ENCODE results near the gene SLC20A1. TPM values are rescaled to one million over a fixed set of nuclear protein-coding genes. Genes with fewer than 3 reads are reported as not detected.
A peak's percentile ranks its signal among the peaks of the same experiment; 100 is the strongest.

The SLC20A1 gene
- total RNA-seq, 1 donor from 2014 or later: 18.5 TPM

DNA sequence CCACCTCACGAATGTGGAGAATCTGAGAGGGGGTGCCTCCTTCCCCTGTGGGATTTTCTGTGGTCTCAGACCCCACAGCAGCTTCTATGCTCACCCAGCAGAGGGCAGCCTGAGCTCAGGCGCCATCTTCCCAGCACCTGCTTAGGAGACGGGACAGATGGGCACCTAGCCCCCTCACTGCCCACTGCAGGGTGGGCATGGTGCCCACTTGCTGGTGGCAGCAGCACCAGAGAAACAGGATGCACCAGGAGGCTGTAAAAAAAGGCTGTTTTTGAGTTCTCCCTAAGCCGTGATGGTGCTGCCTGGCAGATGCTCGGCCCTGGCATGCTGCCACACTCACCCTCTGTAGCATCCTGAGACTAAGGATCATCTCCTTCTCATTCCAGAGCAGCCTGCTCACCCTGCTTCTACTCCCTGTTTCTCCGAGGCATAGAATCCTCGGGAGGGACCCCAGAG is 19.1 kb upstream of the SLC20A1 start:
- peak; percentile 44 for ATAC-seq

DNA sequence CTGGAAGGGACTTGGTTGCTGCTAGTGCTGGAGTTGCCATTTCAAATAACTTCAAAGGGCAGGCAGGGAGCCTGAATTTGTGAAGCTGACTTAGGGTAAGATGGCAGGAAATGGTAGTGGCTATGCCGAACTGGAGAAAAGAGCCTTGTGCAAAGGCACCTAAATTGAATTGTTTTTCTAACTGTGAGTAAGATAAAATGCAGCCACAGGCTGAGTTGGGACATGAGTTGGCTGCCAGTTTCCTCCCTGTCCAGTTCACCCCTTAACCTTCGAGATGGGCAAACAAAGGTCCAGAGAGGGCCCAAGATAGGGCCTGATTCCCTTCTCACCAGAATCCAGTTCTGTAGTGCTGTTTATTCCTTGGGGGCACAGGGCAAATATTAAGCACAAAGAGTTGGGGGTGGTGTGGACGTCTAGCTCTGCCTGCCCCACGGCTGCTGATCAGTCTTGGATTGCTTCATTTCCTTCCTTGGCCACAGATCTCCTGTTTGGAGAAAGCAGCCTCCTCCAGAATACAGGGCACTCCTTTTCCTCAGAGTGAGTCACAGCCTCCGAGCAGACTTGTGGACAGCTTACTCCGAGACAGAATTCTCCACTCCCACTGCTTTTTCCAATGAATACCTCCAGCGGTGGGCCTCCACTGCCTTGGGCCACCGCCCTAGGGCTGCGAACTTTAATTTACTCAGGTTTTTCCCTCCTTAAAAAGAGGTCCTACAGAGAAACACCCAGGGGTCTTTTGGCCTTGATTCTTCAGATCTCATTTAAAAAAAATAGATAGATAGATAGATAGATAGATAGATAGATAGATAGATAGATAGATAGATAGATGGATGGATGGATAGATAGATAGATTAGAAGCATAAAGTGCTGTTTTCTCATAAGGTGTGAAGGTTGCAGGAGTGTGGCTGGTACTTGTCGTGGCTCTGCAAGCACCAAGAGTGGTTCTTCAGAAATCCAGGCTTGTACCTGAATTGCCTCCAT is 18.4 kb upstream of the SLC20A1 start:
- ATAC-seq: peak; percentile 80

DNA sequence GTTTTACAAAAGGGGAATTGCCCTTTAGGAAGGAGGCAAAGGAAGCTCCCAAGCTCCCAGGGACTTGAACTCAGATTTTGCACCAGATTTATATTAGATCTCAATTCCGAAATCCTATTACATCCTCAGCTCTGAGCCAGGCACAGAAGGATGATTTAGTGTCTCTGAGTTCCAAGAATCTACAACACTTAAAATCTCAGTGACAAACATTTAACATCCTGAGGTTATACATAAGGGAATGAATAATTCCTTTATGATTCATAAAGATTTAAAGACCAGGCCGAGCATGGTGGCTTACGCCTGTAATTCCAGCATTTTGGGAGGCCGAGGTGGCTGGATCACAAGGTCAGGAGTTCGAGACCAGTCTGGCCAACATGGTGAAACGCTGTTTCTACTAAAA is 16.5 kb upstream of the SLC20A1 start:
- no peak for ATAC-seq

DNA sequence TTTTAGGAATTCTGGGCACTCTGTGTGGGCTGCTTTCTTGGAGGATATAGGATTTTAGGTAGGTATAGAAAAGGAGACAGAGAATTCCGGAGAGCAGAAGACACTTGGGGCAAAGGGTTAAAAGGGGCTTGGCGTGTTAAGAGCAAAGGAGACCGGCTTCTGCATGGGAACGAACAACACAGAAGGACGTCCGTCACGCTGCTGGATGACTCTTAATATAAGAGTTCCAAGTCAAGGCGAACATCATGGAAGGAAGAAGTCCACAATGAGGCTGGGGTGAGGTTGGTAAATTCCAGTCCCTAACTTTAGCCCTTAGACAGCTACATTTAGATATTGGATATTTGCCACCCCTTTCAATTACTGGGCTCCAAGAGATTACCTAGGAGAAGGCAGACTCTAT is 15.9 kb upstream of the SLC20A1 start:
- ATAC-seq: no peak

DNA sequence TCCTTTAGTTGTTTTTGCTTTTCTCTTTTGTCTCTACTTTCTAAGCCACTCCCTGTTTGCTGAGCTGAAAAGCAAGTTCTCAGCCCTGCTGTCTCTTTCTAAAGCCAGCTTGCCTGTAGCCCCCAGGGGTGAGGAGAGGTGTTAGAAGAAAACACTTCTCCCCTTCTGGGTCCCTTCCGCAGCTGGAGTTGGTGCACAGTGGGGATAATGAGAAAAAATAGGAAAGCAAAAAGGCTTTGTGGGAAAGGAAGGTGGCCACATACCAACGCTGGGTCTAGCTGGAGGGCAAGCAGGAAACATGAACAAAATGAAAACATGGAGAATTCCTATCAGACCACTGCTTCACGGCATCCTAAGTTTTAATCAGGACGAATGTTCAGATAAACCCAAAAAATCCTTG is 15.5 kb upstream of the SLC20A1 start:
- ATAC-seq: no peak

DNA sequence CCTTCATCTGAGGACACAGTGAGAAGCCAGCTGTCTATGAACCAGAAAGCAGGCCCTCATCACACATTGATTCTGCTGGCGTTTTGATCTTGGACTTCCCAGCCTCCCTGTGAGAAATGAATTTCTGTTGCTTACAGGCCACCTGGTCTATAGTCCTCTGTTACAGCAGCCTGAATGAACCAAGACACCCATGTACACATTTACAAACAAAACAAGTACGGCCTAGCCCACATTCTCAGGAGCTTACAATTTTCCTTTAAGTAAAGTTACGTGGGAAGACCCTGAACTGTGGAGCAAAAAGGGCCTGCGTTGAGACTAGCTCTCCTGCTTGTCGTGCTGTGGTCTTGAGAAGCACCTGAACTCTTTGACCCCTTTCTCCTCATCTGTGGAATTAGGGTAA is 12.0 kb upstream of the SLC20A1 start:
- no peak for ATAC-seq

DNA sequence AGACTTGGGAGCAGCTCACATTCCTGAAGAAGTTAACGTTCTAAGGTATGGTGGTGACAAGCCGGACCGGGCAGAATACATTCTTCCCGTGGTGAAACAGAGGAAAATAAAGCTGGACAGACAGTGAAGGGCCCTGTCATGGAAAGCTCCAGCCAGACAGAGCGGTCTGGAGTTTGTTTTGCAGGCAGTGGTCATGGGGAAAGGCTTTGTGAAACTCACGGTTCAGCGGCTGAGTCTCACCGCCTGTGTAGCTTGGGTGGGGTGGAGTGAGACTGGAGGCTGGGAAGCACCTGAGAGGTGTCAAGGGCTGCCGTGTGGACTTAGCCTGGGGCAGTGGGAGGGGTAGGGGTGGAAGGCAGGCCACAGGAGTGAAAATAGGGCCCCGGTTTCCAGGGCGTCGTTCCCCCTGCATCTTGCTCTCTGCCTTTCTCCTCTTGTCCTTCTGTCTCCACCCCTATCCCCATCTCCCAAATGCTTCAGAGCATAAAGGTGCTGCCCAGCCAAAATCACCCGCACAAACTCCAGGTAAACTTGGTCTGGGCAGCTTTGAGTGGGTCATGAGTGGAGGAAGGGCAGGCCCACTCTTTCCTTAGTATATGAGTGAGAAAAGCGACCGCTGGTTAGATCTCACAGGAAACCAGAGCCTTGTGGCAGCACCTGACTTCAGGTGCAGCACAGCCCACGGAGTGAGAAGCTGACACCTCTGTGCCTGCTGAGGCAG is 11.4 kb upstream of the SLC20A1 start:
- no peak for ATAC-seq

DNA sequence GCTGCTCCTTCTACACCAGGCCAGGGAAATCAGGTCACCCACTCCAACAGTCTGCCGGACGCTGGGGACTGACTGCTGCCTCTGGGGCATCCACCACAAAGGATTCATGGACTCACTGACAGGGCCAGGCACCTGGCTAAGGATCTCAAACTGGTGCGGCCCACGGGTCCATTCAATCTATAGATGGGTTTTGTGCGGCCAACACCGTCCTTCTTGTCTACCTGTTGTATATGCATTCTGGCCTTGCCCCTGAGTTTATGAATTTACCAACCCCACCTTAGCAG is 10.9 kb upstream of the SLC20A1 start:
- ATAC-seq: no peak

DNA sequence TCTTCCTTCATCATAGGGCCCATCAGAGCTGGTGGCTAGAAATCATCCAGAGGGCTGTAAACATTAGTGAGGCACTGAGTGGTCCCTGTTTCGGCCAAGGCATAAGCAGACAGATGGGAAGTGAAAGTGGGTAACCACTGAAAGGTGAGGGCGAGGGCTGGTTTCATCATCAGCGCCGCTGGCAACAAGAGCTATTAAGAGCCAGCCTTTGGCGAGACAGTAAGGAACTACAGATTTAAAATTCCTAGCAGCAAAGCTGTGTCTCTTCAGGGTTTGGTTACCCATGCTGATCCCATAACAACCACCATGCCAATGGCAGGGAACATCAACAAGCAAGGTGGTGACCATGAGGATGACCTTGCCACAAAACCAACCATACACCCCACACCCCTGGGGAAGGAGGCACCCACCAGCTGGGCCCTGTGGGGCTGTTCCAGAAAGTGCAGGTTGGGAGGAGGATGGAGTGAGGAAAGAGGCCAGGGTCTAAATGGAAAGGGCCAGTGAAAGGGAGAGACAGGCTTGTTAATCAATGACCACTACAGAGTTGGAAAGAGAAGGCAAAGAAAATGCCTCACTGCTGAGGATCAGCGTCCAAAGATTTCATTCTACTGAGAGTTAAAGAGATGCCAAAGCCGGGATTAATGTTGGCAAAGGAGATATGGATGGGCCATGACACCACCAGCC is 9.0 kb upstream of the SLC20A1 start:
- ATAC-seq: no peak

DNA sequence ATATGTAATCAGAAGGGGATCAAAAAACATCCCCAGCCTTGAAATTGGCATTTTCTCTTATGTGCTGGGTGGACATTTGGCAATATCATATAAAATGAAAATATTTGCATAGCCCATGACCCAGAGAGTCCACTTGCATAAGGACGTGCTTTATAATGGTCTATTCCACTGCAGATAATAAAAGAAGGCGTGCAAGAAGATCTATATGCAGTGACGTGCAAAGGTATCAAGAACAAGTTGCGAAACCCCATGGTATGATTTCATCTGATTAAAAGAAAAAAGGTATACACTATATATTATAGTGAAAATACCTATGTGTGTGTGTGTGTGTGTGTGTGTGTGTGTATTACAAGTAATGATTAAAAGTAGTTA is 8.5 kb upstream of the SLC20A1 start:
- no peak for ATAC-seq

DNA sequence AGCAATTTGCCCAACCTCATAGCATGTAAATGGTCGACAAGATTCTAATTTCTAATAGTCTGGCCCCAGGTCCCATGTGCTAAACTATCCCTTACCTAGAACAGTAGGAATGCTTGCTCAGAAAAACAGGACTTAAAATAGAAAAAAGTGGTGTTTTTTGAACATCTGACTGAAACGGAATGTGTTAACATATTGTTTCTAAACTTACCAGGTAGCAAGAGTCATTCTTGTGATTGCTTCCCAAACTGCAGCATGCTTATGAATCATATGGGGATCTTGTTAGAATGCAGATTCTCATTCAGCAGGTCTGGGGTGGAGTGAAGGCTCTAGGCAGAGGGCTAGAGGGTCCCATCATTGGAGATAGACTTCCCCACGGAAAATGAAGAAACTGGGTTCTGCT is 5.8 kb upstream of the SLC20A1 start:
- no peak for ATAC-seq

DNA sequence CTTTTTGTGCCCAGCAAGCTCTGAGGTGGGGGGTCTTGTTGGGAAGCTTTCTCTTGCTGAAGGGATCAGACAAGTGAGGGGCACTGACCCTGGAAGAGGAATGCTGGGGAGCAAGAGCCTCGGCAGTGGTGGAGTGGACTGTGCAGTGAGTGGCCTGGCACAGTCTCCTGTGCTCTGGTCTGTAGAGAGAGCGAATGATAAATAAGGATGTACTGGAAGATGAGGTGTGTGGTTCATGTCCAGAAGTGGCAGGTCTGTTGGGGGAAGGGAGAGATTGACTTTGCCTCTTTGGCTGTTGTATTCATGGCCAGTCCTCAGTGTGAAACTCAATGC is 5.3 kb upstream of the SLC20A1 start:
- no peak for ATAC-seq

DNA sequence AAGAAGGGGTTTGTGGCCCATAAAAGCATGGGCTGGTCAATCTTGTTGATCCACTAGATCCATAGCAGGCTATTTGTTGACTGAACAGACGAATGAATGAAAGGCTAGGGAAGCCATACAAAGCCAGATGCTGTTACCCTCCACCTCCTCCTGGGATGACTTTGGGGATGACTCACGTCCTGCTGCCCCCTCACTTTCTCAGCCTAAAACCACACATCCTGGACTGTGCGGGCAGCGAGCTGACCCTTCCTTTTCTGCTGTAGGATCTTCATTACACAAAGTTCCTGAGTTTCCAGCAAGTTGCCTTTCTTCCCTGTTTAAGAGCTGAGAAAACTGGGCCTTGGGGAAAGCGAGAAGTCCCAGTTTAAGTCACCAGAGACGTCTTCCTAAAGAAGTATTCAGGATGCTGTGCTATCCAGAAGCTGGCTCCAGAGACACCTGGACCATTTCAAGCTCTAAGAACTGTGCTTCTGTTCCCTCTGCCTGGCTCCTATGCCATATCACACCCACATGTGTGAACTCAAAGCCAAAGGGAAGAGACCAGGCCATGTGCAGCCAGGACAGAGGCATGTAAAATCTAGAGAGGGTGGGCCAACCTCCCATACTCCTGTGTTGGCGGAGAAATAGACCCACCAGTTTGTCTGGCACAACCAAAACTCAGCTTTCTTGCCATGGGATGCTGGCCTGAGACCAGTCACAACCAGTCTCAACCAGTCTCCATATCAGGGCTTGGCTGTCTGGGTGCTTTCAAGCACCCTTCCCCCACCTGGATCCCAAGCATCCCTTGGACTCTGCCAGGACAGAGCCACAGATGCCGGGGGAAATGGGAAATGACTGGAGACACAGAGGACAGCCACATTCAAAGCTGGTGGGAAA is 4.7 kb upstream of the SLC20A1 start:
- ATAC-seq: no peak

DNA sequence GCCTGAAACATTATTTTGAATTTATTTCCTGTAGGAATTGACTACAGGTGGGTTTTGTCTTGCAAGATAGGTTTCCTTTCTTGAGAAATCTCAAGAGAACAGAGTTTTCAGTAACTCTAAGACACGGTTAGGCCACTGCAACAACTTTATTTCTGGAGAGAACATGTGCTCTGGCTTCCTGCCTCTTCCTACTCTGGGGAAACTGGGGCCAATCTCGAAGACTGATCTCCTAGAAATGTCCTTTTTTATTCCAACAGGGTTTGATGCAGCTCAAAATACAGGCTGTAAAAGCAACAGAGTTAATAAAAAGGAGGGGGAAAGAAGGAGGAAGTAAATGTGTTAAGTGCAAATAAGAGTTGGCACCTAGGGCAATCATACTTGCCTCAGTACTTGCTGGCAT is 4.0 kb upstream of the SLC20A1 start:
- no peak for ATAC-seq

DNA sequence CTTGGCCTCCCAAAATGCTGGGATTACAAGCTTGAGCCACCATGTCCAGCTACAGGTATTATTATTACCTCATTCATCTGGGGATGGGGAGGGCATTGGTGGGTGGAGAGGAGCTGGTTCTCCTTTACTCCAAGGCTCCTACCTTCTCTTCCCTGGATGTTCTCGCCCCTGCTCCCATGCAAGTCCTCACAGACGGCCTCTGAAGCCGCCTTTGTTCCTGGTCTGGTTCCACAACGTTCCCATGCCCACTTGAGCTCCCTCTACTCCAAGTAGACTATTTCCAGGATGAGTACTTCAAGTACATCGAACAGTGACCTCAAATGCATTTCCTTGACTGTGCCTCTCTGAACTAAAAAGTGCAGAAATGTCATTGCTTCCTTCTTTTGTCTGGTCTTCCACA is 3.2 kb upstream of the SLC20A1 start:
- ATAC-seq: no peak

DNA sequence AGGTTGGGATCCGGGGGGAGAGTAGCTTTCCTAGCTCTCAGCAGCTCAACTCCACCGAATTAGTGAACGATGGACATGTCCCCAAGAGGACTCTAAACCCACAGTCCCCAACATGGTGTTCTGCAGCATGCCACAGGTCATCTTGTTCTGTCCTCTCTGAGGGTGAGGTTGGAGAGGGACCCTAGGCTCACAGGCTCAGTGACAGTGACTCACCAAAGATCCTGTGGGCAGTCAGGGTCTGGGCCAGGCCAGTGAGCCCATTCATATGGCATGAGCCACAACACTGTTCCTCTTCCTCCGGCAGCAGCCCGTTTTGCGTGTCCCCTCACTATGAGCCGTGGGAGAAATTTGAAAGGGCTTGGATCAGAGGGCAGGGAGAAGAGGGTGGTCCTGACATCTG is 2.8 kb upstream of the SLC20A1 start:
- ATAC-seq: no peak

DNA sequence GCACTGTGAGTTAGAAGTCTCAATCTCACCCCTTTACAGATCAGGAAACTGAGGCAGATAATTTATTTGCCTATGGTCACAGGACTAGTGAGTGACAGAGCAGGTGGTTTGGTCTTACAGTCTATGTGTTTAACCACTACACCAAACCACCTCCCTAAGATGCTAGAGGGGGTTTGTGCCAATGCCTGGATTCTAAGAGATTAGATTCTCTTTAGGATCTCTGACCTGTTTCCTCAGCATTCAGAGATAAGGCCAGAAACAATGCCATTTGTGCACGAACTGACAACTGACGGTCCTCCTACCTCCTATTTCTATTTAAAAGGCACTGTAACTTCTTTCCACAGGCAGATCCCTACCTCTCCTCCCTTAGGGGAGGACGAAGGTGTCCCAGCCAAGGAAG is 2.3 kb upstream of the SLC20A1 start:
- no peak for ATAC-seq

DNA sequence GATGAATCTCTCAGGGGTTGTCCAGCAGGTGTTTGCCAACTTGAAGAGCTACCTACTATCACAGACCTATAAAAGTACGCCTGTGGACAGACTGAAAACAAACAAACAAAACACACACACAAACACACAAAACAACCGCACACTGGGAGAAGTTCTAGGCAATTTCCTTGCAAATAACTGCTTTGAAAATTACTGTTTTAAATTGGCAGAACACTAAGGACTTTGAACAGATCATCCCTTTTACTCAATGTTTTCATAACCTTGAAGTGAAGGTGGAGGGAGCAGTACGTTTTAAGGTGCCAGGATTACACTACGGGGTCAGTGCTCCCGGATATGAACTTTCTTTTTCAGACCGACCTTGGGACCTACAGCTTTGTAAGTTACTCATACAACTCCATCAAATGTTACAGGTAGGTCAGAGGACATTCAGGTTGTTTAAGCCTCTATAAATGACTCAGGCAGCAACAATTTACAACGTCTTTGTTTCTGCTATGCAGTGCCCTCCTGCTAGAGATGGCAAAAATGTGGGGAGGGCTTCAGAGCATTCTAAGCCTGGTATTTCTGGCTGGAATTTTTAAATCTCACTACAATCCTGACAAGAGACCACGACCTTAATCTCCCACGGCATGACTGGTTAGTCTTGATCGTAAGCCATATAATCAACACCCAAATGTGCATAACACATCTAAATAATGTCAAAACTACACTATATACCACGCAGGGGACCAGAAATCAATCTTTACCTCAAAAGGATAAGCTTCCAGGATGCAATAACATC is 1.4 kb upstream of the SLC20A1 start:
- ATAC-seq: peak; percentile 31

DNA sequence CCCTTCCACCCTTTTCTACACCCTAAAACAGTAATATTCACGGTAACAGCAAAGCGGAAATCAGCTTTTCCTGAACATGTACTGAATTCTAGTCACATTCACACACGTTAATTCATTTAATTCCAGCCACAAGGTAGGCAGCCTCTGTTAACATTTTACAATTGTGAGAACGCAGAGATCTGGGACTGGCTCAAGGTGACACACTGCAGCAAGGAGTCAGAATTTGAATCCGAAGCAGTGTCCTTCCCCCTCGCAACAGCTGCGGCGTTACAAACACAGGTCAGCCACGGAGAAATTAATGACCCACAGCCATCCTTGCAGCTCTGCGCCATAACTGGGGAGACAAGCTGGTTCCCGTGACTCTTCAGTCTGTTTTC is 818 bp upstream of the SLC20A1 start:
- ATAC-seq: peak; percentile 1

DNA sequence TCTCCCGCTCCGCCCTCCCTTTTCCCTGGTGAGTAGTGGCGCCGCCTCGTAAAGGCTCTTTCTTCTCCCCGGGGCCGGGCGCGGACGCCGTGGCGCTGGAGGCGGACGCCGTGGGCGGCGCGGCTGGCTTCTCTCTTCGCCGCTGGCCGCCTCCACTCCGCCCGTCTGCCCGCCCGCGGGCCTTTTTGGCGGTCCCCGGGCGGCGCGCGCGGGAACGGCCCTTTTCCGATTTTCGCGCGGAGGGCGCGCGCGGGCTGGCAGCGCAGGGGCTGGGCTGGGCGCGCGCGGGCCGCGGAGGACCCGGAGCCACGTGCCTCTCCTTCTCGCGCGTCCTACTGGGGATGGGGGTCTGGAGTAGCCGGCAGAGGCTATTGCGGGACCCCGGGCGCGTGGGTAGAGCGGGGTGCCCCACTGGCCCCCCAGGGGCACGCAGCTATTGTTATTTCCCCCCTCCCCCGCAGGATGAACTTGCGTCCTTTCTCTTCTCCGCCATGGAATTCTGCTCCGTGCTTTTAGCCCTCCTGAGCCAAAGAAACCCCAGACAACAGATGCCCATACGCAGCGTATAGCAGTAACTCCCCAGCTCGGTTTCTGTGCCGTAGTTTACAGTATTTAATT is 472 bp downstream of the SLC20A1 start:
- ATAC-seq: peak; percentile 28
